Measurements from ENCODE around the gene SYNGR3. TPM values are rescaled to one million over a fixed set of nuclear protein-coding genes. Genes with fewer than 3 reads are reported as not detected.
A peak's percentile ranks its signal among the peaks of the same experiment; 100 is the strongest.
"Not testable (repeated sequence)": the region's sequence is repeated elsewhere in the genome, so short reads cannot be mapped to it uniquely, and the experiment has no call there.

SYNGR3 gene
- total and polyA plus RNA-seq, 9 donors, result 0.42 to 4.0 (median 0.87) TPM

DNA sequence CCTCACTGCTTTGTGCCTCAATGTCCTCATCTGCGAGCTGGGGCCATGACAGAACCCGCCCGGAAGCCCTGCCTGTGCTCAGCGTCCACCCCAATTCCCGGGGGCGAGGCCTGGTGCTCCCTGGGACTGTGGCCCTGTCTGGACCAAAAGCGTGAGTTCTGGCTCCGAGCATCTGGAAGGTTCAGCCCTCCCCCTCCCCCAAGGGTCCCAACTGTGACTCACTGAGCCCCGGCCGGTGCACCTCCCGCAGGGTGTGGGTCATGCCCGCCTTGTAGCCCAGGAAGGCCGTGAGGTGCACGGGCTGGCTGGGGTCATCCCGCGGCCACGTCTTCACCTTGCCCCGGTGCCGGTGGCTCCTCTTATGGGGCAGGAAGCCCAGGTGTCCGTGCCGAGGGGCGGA, 36.0 kb upstream of the SYNGR3 start:
- Histone ChIP-seq H3K27me3 (no peaks in the 10 kb centered on the region), H3K9me3 (no peaks in the 10 kb centered on the region), H3K27ac (no peak overlapping the region), H3K4me1 (ENCODE audit: insufficient read depth) (no peaks in the 10 kb centered on the region), H3K36me3 (no peaks in the 10 kb centered on the region), H3K4me3 (no peak overlapping the region)
- TF ChIP-seq EP300 (IDR thresholded peaks at IDR 0.05), result no peak
- TF ChIP-seq, protein P1, sequence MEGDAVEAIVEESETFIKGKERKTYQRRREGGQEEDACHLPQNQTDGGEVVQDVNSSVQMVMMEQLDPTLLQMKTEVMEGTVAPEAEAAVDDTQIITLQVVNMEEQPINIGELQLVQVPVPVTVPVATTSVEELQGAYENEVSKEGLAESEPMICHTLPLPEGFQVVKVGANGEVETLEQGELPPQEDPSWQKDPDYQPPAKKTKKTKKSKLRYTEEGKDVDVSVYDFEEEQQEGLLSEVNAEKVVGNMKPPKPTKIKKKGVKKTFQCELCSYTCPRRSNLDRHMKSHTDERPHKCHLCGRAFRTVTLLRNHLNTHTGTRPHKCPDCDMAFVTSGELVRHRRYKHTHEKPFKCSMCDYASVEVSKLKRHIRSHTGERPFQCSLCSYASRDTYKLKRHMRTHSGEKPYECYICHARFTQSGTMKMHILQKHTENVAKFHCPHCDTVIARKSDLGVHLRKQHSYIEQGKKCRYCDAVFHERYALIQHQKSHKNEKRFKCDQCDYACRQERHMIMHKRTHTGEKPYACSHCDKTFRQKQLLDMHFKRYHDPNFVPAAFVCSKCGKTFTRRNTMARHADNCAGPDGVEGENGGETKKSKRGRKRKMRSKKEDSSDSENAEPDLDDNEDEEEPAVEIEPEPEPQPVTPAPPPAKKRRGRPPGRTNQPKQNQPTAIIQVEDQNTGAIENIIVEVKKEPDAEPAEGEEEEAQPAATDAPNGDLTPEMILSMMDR (IDR thresholded peaks at IDR 0.05), result no peak
- no peak for TF ChIP-seq POLR2A (IDR thresholded peaks at IDR 0.05)
- intact Hi-C loops (cut with DNase I), result no loop called here
- DNase-seq, result no peak
- 87 to 91% (median 89%) methylated on average over 18 to 22 of the region's 22 CpGs for WGBS, 3 donors

GRCh38 chr16:1957434-1958142, 32.2 kb upstream of the SYNGR3 start:
- H3K27me3 ChIP-seq; intact Hi-C loops (cut with DNase I); H3K36me3 ChIP-seq; H3K4me3 ChIP-seq; H3K4me1 ChIP-seq (ENCODE audit: insufficient read depth); H3K9me3 ChIP-seq; H3K27ac ChIP-seq: not testable (repeated sequence)
- WGBS, 3 donors, result 80 to 87% (median 85%) methylated on average over 20 to 22 of the region's 22 CpGs
- peak in 1 of 5 donors; percentile 19 for DNase-seq

GRCh38 chr16:1958143-1958491, 31.7 kb upstream of the SYNGR3 start:
- WGBS, 3 donors, result 66 to 82% (median 79%) methylated on average over 22 to 30 of the region's 30 CpGs
- H3K4me3 ChIP-seq; H3K9me3 ChIP-seq; intact Hi-C loops (cut with DNase I); H3K36me3 ChIP-seq; H3K4me1 ChIP-seq (ENCODE audit: insufficient read depth); H3K27me3 ChIP-seq; H3K27ac ChIP-seq: not testable (repeated sequence)
- peak in 2 of 5 donors; percentile 39 to 47 for DNase-seq

- Histone ChIP-seq H3K4me1 (ENCODE audit: insufficient read depth) (peaks cover 9% of the 10 kb centered on the region), H3K4me3 (no peak overlapping the region), H3K36me3 (no peaks in the 10 kb centered on the region), H3K27me3 (no peaks in the 10 kb centered on the region), H3K27ac (peak overlapping the region in 1 of 2 donors; percentile 55), H3K9me3 (no peaks in the 10 kb centered on the region)
- DNase-seq, result peak in 3 of 5 donors; percentile 63 to 70 (median 63)
- WGBS, 3 donors, result 25 to 37% (median 29%) methylated on average over 14 of the region's 14 CpGs
- intact Hi-C loops (cut with DNase I), result no loop called here
- TF ChIP-seq POLR2A (IDR thresholded peaks at IDR 0.05), result no peak
- no peak for TF ChIP-seq EP300 (IDR thresholded peaks at IDR 0.05)
- TF ChIP-seq, protein P1 (IDR thresholded peaks at IDR 0.05), result no peak
These were observed 31.0 kb upstream of the SYNGR3 start for GRCh38 chr16:1958715-1959268.

DNA sequence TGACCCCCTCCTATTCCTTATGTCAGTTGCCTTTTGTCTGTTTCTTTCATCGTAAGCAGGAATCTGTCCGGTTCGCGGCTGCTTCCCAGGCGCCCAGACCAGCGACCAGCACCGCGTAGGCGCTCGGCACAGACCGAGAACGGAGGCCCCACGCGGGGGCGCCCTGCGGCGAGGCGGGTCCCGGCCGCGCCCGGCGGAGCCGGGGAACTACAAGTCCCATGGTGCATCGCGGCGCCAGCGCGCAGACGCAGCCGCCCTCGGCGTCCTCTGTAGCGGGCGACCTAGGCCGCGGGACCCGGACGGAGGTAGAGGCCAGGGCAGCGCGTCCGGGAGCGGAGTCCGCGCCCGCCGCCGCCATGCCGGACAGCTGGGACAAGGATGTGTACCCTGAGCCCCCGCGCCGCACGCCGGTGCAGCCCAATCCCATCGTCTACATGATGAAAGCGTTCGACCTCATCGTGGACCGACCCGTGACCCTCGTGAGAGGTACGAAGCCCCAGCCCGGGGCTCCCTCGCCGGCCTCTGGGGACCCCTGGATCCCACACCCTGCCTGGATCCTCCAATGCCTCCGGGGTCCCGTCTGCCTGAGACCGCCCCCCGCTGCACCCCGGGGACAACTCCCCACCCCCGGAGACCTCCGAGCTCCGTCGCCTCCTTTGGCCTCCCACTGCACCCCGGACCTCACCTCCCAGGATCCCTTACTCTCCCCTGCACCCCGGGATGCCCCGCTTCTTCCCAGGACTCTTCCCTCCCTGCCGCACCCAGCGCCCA, 30.3 kb upstream of the SYNGR3 start, which contains the start of gene NDUFB10:
NDUFB10 (plus strand) TSS at position 270 of the 771 bp plus-strand sequence; CDS start at position 357, 87 bp downstream.
- Histone ChIP-seq H3K4me1 (ENCODE audit: insufficient read depth) (peaks cover 9% of the 10 kb centered on the region), H3K27ac (peak within 1 kb of the TSS in 1 of 2 donors; percentile 55), H3K27me3 (no peaks in the 10 kb centered on the region), H3K36me3 (no peaks in the 10 kb centered on the region), H3K9me3 (no peaks in the 10 kb centered on the region), H3K4me3 (peak within 1 kb of the TSS; percentile 75)
- TF ChIP-seq, protein P1 (IDR thresholded peaks at IDR 0.05), result peak; percentile 68 to 74 (median 70)
- TF ChIP-seq EP300 (IDR thresholded peaks at IDR 0.05) (no peak), POLR2A (IDR thresholded peaks at IDR 0.05) (peak; percentile 44)
- peak; percentile 87 to 95 (median 93) for DNase-seq
- WGBS, 3 donors, result 1% methylated on average over 65 to 79 of the region's 79 CpGs
- intact Hi-C loops (cut with DNase I), result loop anchor here in 1 of 4 donors (10.0 kb wide), 1 partner anchor 1325 kb away; the partner anchor contains the start of genes METTL26 and WFIKKN1
